Stimulated activated CD4-positive, alpha-beta T cell treated with anti-CD3 and anti-CD28 coated beads, Interleukin-12 subunit alpha, Interleukin-12 subunit beta, amount 100 ng/mL, for 48 hours (primary cell): ENCODE results near the gene ZNF433.
"Not testable (repeated sequence)": the region's sequence is repeated elsewhere in the genome, so short reads cannot be mapped to it uniquely, and the experiment has no call there.

Experiments used
- DNase-seq, 3 donors: peaks; one replicate each; pipeline ENCODE4 v3.0.0-alpha.2; 2020; ENCODE audit warnings: low read depth in 2 of 3, low spot score in 1 of 3

Gene ZNF433

DNA sequence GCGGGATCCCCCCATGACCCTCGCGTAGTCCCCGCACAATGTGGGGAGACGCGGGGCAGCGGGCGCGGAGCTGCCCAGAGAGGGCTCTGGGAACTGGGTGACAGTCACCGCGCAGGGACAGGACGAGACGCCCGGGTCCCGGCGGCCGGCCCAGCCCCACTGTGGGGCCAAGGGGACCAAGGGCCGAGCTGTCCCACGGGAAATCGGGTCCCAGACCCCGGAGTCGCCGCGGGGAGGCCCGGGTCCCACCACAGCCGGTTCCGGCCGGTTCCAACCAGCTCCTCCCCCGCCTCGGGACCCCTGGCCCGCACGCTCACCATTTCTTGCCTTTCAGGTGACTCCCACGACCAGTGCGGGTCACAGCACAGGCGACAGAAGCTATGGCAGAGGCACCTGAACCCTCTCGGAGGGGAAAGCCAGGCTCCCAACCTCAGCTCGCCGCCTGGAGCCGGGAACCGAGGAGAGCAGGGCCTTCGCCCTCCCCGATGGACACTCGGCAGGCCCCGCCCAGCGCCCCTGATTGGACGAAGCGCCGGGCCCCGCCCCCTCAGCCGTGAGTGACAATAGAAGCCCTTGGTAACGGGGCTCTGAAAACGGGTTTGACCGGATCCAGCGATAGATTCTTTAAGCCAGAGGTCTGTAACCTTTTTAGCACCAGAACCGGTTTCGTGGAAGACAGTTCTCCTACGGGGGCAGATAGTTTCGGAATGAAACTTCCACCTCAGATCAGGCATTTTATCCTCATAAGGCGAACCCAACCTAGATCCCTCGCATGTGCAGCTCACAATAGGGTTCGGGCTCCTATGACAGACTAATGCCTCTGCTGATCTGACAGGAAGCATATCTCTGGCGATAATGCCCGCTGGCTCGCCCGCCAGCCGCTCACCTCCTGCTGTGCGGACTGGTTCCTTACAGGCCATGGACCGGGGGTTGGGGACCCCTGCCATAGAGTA is at the start of gene ZNF433:
Gene ZNF433 (minus strand): TSS at position 460 of the 953 bp plus-strand sequence. CDS start 140 bp downstream, at position 320.
- DNase-seq = peak; percentile 38 to 73 (median 65)

DNA sequence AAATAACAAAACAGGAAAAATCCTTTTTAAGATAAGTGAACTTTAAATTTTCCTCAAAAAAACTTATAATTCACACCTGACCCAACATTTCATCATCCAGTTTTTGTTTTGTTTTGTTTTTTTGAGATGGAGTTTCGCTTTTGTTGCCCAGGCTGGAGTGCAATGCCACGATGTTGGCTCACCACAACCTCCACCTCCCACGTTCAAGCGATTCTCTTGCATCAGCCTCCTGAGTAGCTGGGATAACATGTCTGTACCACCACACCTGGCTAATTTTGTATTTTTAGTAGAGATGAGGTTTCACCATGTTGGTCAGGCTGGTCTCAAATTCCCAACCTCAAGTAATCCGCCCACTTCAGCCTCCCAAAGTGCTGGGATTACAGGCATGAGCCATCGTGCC is 47.9 kb upstream of the ZNF433 start:
- DNase-seq = not testable (repeated sequence)

DNA sequence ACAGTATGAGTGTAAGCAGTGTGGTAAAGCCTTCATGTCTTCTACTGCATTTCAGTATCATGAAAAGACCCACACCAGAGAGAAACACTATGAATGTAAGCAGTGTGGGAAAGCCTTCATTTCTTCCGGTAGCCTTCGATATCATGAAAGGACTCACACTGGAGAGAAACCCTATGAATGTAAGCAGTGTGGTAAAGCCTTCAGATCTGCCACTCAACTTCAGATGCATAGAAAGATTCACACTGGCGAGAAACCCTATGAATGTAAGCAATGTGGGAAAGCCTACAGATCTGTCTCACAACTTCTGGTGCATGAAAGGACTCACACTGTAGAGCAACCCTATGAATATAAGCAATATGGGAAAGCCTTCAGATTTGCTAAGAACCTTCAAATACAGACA is 41.9 kb upstream of the ZNF433 start:
- no peak for DNase-seq

DNA sequence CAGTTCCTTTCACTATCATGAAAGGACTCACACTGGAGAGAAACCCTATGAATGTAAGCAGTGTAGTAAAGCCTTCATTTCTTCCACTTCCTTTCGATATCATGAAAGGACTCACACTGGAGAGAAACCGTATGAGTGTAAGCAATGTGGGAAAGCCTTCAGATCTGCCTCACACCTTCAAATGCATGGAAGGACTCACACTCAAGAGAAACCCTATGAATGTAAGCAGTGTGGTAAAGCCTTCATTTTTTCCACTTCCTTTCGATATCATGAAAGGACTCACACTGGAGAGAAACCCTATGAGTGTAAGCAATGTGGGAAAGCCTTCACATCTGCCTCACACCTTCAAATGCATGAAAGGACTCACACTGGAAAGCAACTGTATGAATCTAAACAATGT is 40.9 kb upstream of the ZNF433 start:
- DNase-seq = not testable (repeated sequence)

DNA sequence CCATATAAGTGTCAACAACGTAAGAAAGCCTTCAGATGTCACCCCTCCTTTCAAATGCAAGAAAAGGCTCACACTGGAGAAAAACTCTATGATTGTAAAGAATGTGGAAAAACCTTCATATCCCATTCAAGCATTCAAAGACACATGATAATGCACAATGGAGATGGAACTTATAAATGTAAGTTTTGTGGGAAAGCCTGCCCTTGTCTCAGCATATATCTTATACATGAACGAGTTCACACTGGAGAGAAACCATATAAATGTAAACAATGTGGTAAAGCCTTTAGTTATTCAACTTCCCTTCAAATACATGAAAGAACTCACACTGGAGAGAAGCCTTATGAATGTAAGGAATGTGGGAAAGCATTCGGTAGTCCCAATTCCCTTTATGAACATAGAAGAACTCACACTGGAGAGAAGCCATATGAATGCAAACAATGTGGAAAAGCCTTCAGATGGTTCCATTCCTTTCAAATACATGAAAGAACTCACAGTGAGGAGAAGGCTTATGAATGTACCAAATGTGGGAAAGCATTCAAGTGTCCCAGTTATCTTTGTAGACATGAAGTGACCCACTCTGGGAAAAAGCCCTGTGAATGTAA is 40.2 kb upstream of the ZNF433 start:
- no peak for DNase-seq

DNA sequence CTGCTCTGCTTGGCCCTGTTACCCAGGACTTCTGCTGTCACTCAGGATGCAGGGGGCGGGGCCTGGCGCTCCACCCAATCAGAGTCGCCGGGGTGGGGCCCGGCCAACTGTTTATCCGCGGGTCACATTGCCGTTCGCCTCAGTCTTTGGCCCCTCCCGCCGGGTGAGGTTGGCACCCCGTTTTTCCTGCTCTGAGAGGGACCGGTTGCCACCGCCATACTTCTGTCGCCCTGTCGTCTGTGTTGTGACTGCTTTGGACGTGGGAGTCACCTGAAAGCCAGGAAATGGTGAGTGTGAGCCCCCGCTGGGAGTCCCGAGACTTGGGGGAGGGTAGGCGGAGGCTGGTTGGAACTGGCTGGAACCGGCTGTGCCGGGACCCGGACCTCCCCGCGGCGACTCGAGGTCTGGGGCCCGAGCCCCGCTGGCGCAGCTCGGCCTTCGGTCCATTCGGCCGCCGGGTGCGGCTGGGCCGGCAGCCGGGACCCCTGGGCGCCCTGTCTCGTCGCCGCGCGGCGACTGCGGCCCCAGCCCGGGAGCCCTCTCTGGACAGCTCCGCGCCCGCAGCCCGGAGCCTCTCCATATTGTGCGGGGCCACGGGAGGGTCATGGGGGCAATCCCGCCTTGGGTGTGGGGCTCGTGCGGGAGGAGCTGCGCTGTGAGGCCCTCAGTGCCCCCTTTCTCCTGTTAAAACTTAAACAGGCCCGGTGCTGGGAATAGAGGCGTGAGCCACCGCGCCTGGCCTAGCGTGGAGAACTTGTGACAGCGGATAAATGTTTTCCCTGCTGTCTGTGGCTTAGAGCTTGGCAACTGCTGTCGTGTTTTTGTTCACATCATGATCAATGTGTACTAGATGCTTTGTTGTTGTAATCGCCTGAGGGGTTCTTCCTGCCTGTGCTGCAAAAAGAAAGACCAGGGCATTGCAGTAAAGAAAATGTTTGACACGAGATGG is 29.4 kb upstream of the ZNF433 start, which contains the start of gene ZNF844:
Gene ZNF844 (plus strand): TSS at position 142 of the 949 bp plus-strand sequence. CDS start 143 bp downstream, at position 285.
- DNase-seq = peak; percentile 57 to 78 (median 62)

DNA sequence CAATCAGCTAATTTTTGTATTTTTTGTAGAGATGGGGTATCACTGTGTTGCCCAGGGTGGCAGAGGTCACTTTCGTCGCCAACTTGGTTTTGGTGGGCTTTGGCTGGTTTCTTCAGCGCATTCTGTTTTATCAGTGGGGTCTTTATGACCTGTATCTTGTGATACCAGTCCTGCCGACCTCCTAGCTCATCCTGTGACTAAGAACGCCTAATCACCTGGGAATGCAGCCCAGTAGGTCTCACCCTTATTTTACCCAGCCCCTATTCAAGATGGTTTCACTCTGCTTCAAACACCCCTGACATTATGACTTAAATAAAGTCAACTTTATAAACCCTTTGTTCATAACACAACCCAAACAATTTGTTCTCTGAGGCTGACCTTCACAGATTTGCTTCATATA is 20.3 kb upstream of the ZNF433 start:
- DNase-seq = no peak

DNA sequence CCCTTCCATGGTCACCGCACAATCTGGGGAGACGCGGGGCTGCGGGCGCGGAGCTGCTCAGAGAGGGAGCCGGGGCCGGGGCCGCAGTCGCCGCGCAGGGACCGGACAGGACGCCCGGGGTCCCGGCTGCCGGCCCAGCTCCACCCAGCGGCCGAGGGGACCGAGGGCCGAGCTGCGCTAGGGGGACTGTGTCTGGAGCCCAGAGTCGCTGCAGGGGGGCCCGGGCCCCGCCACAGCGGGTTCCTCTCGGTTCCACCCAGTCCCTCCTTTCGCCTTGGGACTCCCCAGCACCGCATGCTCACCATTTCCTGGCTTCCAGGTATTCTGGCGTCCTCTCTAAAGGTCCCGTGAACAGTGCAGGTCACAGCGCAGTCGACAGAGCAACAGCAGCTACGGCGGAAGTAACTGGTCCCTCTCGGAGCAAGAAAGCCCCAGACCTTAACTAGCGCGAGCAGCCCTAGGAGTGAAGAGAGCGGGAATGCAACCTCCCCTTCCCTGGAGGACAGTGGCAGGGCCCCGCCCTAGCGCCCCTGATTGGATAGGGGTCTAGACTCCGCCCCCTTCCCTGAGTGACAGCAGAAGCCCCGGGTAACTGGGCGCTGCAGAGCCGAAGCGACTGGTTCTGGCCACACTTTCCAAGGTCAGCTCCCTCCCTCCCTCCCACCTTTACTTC is 17.2 kb upstream of the ZNF433 start, which contains the start of gene ZNF878:
Gene ZNF878 (minus strand): TSS at position 465 of the 673 bp plus-strand sequence. CDS start 160 bp downstream, at position 305.
- DNase-seq = peak; percentile 42 to 66 (median 57)

DNA sequence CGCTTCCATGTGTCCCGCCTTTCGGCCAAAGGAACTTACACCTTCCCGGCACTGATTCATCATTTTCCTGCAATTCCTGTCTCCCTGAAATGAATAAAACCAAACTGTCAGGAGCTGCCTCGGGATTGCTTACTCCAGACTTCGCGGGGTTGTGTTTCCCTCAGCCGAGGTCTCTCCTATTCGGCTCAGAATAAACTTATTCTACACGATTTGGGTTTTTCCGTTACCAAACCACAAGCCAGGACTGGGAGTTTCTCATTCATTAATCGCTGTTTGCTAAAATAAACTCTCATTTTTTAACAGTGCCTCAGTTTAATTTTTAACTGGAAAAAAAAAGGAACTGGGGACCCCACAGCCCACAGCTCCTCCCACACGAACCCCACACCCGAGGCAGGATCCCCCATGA is 16.6 kb upstream of the ZNF433 start:
- DNase-seq = no peak

DNA sequence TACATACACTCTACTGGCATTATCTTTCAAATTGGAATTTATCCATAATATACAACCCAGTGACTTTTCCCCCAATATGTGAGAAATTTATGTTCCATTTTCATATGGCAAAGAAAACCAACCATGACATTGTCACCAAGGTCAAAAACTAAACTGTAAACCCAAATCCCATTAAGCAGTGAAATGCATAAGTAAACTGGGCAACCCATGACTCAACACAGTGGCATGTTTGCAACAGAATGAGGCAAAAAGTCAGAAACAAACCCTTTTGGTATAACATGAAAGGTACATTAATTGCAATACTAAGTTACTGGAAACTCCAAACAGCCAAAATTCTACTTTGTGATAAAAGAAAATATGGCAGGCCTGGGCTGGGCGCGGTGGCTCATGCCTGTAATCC is 12.4 kb upstream of the ZNF433 start:
- DNase-seq = no peak

DNA sequence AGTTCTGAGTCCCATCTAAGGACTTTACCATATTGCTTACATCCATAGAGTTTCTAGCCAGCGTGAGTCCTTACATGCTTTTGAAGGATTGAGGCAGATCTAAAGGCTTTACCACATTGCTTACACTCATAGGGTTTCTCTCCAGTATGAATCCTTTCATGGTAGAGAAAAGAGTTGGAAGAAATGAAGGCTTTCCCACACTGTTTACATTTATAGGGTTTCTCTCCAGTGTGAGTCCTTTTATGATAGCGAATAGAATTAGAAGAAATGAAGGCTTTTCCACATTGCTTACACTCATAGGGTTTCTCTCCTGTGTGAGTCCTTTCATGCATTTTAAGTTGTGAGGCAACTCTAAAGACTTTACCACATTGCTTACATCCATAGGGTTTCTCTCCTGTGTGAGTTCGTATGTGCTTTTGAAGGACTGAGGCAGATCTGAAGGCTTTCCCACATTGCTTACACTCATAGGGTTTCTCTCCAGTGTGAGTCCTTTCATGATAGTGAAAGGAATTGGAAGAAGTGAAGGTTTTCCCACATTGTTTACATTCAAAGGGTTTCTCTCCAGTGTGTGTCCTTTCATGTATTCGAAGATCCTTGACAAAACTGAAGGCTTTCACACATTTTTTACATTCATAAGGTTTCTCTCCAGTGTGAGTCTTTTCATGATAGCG is 8.4 kb upstream of the ZNF433 start:
- no peak for DNase-seq

DNA sequence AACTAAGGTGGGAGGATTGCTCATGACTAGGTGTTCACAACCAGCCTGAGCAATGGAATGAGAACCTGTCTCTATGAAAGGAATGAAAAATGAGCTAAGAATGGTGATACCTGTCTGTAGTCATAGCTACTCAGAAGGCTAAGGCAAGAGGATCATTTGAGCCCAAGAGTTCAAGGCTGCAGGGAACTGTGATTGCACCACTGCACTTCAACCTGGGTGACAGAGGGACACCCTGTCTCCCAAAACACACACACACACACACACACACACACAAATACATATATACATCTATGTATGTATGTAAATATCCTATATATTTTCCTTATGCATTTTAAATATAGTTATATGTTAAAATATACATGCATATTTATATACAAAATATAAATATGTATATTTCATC is 7.4 kb upstream of the ZNF433 start:
- DNase-seq = no peak

DNA sequence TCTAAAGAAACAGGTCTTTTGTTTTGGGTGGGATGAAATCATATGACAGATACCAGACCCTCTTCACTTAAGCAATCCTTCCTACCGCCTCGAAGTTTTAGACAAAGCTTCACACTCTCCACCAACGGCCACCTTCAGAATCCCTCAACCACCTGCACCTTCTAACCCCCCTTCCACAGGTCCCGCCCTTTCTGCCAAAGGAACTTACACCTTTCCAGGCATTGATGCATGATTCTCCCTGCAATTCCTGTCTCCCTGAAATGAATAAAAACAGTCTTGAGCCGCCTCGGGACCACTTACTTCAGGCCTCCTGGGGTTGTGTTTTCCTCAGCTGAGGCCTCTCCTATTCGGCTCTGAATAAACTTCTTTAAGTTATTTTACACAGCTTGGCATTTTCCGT is 859 bp downstream of the ZNF433 start:
- no peak for DNase-seq

DNA sequence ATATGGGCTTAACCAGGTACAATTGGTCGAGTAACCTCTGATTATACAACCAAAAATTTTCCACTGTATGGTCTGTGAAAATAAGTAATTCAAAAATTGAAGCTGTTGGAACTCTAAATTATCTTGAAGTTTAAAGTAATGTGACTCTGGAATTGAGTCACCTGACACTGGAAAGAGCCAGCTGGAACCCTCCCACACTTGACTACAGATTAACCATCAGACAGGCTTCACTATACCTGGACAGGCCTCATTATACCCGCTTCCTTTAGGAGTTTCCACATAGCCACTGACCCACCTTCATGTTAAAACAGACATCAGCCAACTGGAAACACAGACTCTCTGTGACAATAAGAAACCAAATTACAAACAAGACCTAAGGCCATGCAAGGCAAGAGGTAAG is 1.3 kb downstream of the ZNF433 start:
- no peak for DNase-seq

DNA sequence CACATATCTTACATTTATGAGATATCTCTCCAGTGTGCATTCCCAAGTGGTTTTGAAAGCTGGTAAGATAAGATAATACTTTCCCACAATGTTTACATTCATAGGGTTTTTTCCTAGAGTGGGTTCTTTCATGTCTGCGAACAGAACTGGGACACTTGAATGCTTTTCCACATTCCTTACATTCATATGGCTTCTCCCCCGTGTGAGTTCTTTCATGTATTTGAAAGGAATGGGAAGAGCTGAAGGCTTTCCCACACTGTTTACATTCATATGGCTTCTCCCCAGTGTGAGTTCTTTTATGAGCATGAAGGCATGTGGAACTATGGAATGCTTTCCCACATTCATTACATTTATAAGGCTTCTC is 19.7 kb downstream of the ZNF433 start:
- DNase-seq = no peak

DNA sequence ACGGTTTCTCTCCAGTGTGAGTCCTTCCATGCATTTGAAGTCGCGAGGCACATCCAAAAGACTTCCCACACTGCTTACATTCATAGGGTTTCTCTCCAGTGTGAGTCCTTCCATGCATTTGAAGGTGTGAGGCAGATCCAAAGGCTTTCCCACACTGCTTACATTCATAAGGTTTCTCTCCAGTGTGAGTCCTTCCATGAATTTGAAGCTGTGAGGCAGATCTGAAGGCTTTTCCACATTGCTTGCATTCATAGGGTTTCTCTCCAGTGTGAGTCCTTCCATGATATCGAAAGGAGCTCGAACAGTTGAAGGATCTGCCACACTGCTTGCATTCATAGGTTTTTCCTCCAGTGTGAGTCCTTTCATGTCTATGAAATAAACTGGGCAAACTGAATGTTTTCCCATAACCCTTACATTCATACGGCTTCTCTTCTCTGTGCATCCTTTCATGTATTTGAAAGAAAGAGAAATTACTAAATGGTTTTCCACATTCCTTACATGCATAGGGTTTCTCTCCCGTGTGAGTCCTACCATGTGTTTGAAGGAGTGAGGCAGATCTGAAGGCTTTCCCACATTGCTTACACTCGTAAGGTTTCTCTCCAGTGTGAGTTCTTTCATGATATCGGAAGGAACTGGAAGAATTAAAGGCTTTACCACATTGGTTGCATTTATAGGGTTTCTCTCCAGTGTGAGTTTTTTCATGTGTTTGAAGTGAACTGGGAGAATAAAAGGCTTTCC is 20.3 kb downstream of the ZNF433 start:
- DNase-seq = no peak

DNA sequence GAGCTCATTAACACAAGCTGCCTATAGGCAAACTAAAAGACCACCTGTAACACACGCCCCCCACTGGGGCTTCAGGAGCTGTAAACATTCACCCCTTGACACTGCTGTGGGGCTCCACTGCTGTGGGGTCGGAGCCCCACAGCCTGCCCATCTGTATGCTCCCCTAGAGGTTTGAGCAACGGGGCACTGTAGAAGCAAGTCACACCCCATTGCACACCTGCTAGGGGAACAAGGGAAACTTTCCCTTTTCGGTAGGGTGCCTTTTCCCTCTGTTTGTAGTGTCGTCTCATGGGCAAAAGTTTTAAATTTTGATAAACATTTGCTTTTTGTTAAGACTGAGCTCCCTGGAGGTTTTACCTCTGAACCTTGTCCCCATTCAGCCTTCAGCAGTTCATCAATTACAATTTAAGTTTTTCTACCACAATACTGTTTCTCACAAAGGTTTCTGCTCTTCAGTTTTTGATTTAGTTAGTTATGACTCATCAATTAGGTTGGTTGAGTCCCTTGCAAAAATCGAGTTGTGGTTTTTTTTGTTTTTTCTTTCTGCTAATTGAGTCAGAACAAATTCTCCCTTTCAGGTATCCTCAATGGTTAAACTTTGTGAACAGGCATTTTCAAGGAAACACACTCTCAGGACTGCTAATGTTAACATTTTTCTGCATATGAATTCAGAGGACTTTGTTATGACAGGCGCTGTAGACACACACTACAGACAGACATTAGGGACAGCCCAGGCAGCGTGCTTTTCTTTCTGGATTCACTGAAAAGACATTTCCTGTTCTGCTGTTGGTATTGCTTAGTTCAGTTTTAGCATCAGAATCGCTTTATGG is 35.1 kb downstream of the ZNF433 start:
- DNase-seq = peak in 2 of 3 donors; percentile 11 to 20

DNA sequence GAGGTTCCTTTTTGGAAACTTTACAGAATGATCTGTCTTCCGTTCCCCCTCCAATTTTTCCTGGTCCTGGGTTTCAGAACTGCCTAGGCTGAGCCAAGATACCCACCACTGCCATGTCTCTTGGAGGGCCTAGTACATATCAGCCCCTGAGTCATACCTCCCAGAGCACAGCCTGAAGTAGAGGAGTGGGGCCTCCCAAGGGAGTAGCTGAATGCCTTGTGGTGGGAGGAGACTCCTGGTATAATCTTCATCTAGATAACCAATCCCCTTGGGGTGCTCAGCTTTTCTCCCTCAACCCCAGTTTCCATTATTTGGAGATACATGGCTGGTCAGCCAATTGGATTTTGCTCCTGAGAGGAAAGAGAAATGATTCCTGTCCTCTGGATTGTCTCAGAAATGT is 40.3 kb downstream of the ZNF433 start:
- no peak for DNase-seq
